GM23248 (cell line): ENCODE measurements around the gene ALPK3. TPM values are rescaled to one million over a fixed set of nuclear protein-coding genes. Genes with fewer than 3 reads are reported as not detected.

ENCODE experiments used
- DNase-seq: peaks from one replicate; pipeline ENCODE4 v3.0.0-alpha.2; 2015
- H2AFZ ChIP-seq: fragments of 200-600 bp; sonication (generic); 2 replicates; pipeline ENCODE4 v1.6.1; 2016; ENCODE audit warnings: antibody characterized with exemption
- H3F3A ChIP-seq: fragments of 200-600 bp; sonication (generic); 2 replicates; pipeline ENCODE4 v1.6.1; 2016; ENCODE audit warnings: mild to moderate bottlenecking, antibody characterized with exemption, mixed run types; ENCODE audit not compliant: insufficient read depth
- H3K27ac ChIP-seq: fragments of 200-600 bp; sonication (generic); 2 replicates; pipeline ENCODE4 v1.5.1; 2016; ENCODE audit warnings: mild to moderate bottlenecking
- H3K27me3 ChIP-seq: fragments of 200-600 bp; sonication (generic); replicated peaks from 2 replicates; pipeline ENCODE4 v1.6.1; 2016; ENCODE audit warnings: mild to moderate bottlenecking; ENCODE audit not compliant: insufficient read depth
- H3K36me3 ChIP-seq: fragments of 200-600 bp; sonication (generic); 2 replicates; pipeline ENCODE4 v1.6.1; 2016; ENCODE audit warnings: low read depth, mild to moderate bottlenecking
- H3K4me1 ChIP-seq: fragments of 200-600 bp; sonication (generic); 2 replicates; pipeline ENCODE4 v1.6.1; 2016; ENCODE audit warnings: mild to moderate bottlenecking; ENCODE audit not compliant: insufficient read depth
- H3K4me2 ChIP-seq: fragments of 200-600 bp; sonication (generic); one replicate; pipeline ENCODE4 v1.6.1; 2016; ENCODE audit warnings: mild to moderate bottlenecking; ENCODE audit not compliant: unreplicated experiment
- H3K4me3 ChIP-seq: fragments of 200-600 bp; sonication (generic); 2 replicates; pipeline ENCODE4 v1.5.1; 2016; ENCODE audit warnings: mild to moderate bottlenecking
- H3K79me2 ChIP-seq: fragments of 200-600 bp; sonication (generic); 2 replicates; pipeline ENCODE4 v1.6.1; 2016; ENCODE audit warnings: mild to moderate bottlenecking; ENCODE audit not compliant: insufficient read depth
- H3K9ac ChIP-seq: fragments of 200-600 bp; sonication (generic); 2 replicates; pipeline ENCODE4 v1.6.1; 2016; ENCODE audit warnings: mild to moderate bottlenecking
- H3K9me2 ChIP-seq: fragments of 200-600 bp; sonication (generic); 2 replicates; pipeline ENCODE4 v1.6.1; 2016; ENCODE audit warnings: mixed run types, mild to moderate bottlenecking, moderate library complexity; ENCODE audit not compliant: insufficient read depth
- H3K9me3 ChIP-seq: fragments of 200-600 bp; sonication (generic); one replicate; pipeline ENCODE4 v1.6.1; 2017; ENCODE audit warnings: low read depth
- H4K20me1 ChIP-seq: fragments of 200-600 bp; sonication (generic); 2 replicates; pipeline ENCODE4 v1.6.0; 2016; ENCODE audit not compliant: insufficient read depth
- EZH2 ChIP-seq: fragments of 200-600 bp; sonication (generic); IDR thresholded peaks from 2 replicates; pipeline ENCODE4 v1.6.1; 2018; ENCODE audit warnings: antibody characterized with exemption, mild to moderate bottlenecking; ENCODE audit not compliant: insufficient read depth, poor library complexity, severe bottlenecking
- EZH2phosphoT487 ChIP-seq: fragments of 200-600 bp; sonication (generic); IDR thresholded peaks from 2 replicates; pipeline ENCODE4 v1.6.1; 2018; ENCODE audit warnings: antibody characterized with exemption, moderate library complexity, mild to moderate bottlenecking, low read depth; ENCODE audit not compliant: insufficient read depth
- WGBS, 2 experiments: methylation state at CpG; one replicate each; pipeline ENCODE4 v1.1.6; 2015 to 2017; ENCODE audit warnings: low lambda C conversion rate in 2 of 2, low coverage in 1 of 2; ENCODE audit errors: missing lambda C conversion rate in 2 of 2; 5-methylcytosine and 5-hydroxymethylcytosine counted together
- in situ Hi-C: fragments of 300-500 bp; cut with MboI; formaldehyde crosslinking; loops from 2 replicates; pipeline ENCODE4 v1.15.0; 2020
- polyA plus RNA-seq: library from polyadenylated mRNA; unstranded; fragments of >200 nt; fragmentation: Nextera tagmentation; extraction: Ambion mirVana; gene quantifications from 2 replicates; pipeline ENCODE4 v1.2.1, GENCODE V29; 2016
- total RNA-seq: library from RNA; depleted of rRNA; stranded (reverse); fragments of >200 nt; shearing (Covaris generic); gene quantifications from 2 replicates; pipeline ENCODE4 v1.2.3, GENCODE V29; 2014

The ALPK3 gene
- total and polyA plus RNA-seq, 2 experiments from 2014 or later, result 5.0 TPM; not detected in 1

GRCh38 chr15:84889991-84890669 is 73.0 kb downstream of the ALPK3 start:
- H3K4me2 ChIP-seq, result no peak overlapping the region
- no peaks in the 10 kb centered on the region for H3K27me3 ChIP-seq
- TF ChIP-seq EZH2phosphoT487, result no peak
- H4K20me1 ChIP-seq, result no peaks in the 10 kb centered on the region
- H3K27ac ChIP-seq, result no peak overlapping the region
- H3K79me2 ChIP-seq, result no peaks in the 10 kb centered on the region
- DNase-seq, result no peak
- H3K9ac ChIP-seq, result no peak overlapping the region
- 86 to 87% methylated on average over 6 of the region's 6 CpGs for WGBS, 2 experiments
- H3K4me1 ChIP-seq, result no peaks in the 10 kb centered on the region
- no peak overlapping the region for H2AFZ ChIP-seq
- no peaks in the 10 kb centered on the region for H3K9me2 ChIP-seq
- no peaks in the 10 kb centered on the region for H3K36me3 ChIP-seq
- H3K9me3 ChIP-seq, result no peaks in the 10 kb centered on the region
- in situ Hi-C loops, result no loop called here
- H3F3A ChIP-seq, result no peaks in the 10 kb centered on the region
- H3K4me3 ChIP-seq, result no peak overlapping the region

- Histone ChIP-seq H3K9ac (no peak overlapping the region), H3K4me3 (no peak overlapping the region), H3K9me3 (no peaks in the 10 kb centered on the region), H3K79me2 (no peaks in the 10 kb centered on the region), H4K20me1 (no peaks in the 10 kb centered on the region), H3F3A (no peaks in the 10 kb centered on the region), H3K27me3 (no peaks in the 10 kb centered on the region), H3K9me2 (no peaks in the 10 kb centered on the region), H3K36me3 (no peaks in the 10 kb centered on the region), H3K27ac (no peak overlapping the region), H2AFZ (no peak overlapping the region), H3K4me1 (no peaks in the 10 kb centered on the region), H3K4me2 (no peak overlapping the region)
- 89 to 91% methylated on average over 5 of the region's 5 CpGs for WGBS, 2 experiments
- no peak for DNase-seq
- TF ChIP-seq EZH2 (no peak), EZH2phosphoT487 (no peak)
- in situ Hi-C loops, result no loop called here
These were observed 73.6 kb downstream of the ALPK3 start for GRCh38 chr15:84890670-84891162.

- no peak overlapping the region for H3K9ac ChIP-seq
- H4K20me1 ChIP-seq, result no peaks in the 10 kb centered on the region
- H3K4me1 ChIP-seq, result no peaks in the 10 kb centered on the region
- H3K36me3 ChIP-seq, result no peaks in the 10 kb centered on the region
- no peak overlapping the region for H3K4me3 ChIP-seq
- no peak for DNase-seq
- no peaks in the 10 kb centered on the region for H3F3A ChIP-seq
- H3K79me2 ChIP-seq, result no peaks in the 10 kb centered on the region
- no peaks in the 10 kb centered on the region for H3K9me3 ChIP-seq
- no peak overlapping the region for H3K4me2 ChIP-seq
- no peak overlapping the region for H3K27ac ChIP-seq
- H2AFZ ChIP-seq, result no peak overlapping the region
- H3K9me2 ChIP-seq, result no peaks in the 10 kb centered on the region
- TF ChIP-seq EZH2 (no peak), EZH2phosphoT487 (no peak)
- 73 to 75% methylated on average over 6 of the region's 6 CpGs for WGBS, 2 experiments
- H3K27me3 ChIP-seq, result no peaks in the 10 kb centered on the region
- in situ Hi-C loops, result no loop called here
These were observed 74.2 kb downstream of the ALPK3 start for GRCh38 chr15:84891339-84891738.

- Histone ChIP-seq H4K20me1 (no peaks in the 10 kb centered on the region), H3K9me2 (no peaks in the 10 kb centered on the region), H3K27ac (no peak overlapping the region), H3K36me3 (no peaks in the 10 kb centered on the region), H3K9me3 (no peaks in the 10 kb centered on the region), H3K79me2 (no peaks in the 10 kb centered on the region), H3F3A (no peaks in the 10 kb centered on the region), H3K4me2 (no peak overlapping the region), H2AFZ (no peak overlapping the region), H3K9ac (no peak overlapping the region), H3K4me3 (no peak overlapping the region), H3K27me3 (no peaks in the 10 kb centered on the region), H3K4me1 (no peaks in the 10 kb centered on the region)
- 79 to 89% methylated on average over 10 of the region's 10 CpGs for WGBS, 2 experiments
- no peak for DNase-seq
- in situ Hi-C loops, result no loop called here
- TF ChIP-seq EZH2 (no peak), EZH2phosphoT487 (no peak)
These were observed 75.7 kb downstream of the ALPK3 start for GRCh38 chr15:84892786-84893307.
